Activated naive CD8-positive, alpha-beta T cell (primary cell): ENCODE measurements around the gene CHSY1.

Source experiments
- H3K27ac Mint-ChIP-seq: one replicate; pipeline ENCODE4 v1.8.0; 2021; ENCODE audit warnings: mixed read lengths
- H3K27me3 Mint-ChIP-seq: one replicate; pipeline ENCODE4 v1.8.0; 2021; ENCODE audit warnings: mixed read lengths
- H3K36me3 Mint-ChIP-seq: one replicate; pipeline ENCODE4 v1.8.0; 2021; ENCODE audit warnings: mixed read lengths
- H3K4me1 Mint-ChIP-seq: one replicate; pipeline ENCODE4 v1.8.0; 2021; ENCODE audit warnings: low read depth, mixed read lengths
- H3K4me3 Mint-ChIP-seq: one replicate; pipeline ENCODE4 v1.8.0; 2021; ENCODE audit warnings: mild to moderate bottlenecking, mixed read lengths
- H3K9me3 Mint-ChIP-seq: one replicate; pipeline ENCODE4 v1.8.0; 2021; ENCODE audit warnings: low read depth, mixed read lengths

Gene CHSY1

DNA sequence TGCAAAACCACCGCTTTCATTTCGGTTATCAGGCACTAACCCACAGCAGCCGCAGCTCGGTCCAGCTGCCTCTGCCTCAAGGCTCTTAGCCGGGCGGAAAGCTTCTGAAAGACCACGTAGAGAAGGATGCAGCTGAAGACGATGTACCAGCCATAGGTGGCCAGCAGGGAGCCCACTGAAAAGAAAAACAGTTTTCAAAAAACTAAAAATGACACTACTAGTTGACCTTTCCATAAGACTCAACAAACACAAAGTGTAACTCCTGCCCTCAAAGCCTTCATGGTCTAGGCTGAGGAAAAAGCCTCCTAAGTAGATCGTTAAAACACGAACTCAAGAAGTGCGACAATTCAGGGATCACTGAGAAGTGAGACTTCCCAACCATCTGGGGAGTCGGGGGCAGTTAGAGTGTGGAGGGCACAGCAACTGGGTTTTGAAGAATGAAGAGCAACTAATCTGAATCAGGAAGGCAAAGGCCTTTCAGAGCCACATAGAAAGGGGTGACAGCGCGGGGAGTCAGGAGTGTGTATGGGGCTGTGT is 24.7 kb upstream of the CHSY1 start:
- H3K36me3 Mint-ChIP-seq: peaks cover 8% of the 10 kb centered on the region
- H3K27ac Mint-ChIP-seq: peak overlapping the region; percentile 93
- H3K4me3 Mint-ChIP-seq: peak overlapping the region; percentile 100
- no peaks in the 10 kb centered on the region for H3K27me3 Mint-ChIP-seq
- H3K9me3 Mint-ChIP-seq: no peaks in the 10 kb centered on the region
- H3K4me1 Mint-ChIP-seq: peaks cover 29% of the 10 kb centered on the region

DNA sequence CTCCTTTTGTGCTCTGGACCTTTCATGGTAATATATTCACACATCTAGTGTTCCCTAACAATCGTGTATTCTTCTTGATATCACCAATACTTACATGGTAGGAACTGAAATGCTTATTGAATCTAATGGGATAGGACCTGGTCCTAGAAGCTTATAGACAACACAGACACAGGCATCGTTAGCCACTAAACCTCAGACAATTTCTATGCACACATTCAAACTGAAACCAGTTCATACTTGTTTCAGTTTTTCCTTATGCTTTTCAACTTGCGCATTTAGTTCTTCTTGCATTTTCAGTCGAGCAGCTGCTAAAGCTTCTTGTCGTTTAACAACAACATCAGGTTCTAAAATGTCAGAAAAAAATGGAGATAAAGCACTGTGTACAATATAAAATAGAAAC is 23.2 kb upstream of the CHSY1 start:
- H3K36me3 Mint-ChIP-seq: peaks cover 8% of the 10 kb centered on the region
- peak overlapping the region; percentile 58 for H3K4me3 Mint-ChIP-seq
- H3K27ac Mint-ChIP-seq: peak overlapping the region; percentile 25

GRCh38 chr15:101273534-101273933 is 21.7 kb upstream of the CHSY1 start:
- Mint-ChIP-seq H3K4me1 (peaks cover 26% of the 10 kb centered on the region), H3K27ac (peak overlapping the region; percentile 16), H3K9me3 (no peaks in the 10 kb centered on the region), H3K27me3 (no peaks in the 10 kb centered on the region), H3K36me3 (peaks cover 8% of the 10 kb centered on the region), H3K4me3 (no peak overlapping the region)

More for the DNA sequence above, 23.2 kb upstream of the CHSY1 start:
- Mint-ChIP-seq H3K27me3 (no peaks in the 10 kb centered on the region), H3K9me3 (no peaks in the 10 kb centered on the region), H3K4me1 (peaks cover 29% of the 10 kb centered on the region)

DNA sequence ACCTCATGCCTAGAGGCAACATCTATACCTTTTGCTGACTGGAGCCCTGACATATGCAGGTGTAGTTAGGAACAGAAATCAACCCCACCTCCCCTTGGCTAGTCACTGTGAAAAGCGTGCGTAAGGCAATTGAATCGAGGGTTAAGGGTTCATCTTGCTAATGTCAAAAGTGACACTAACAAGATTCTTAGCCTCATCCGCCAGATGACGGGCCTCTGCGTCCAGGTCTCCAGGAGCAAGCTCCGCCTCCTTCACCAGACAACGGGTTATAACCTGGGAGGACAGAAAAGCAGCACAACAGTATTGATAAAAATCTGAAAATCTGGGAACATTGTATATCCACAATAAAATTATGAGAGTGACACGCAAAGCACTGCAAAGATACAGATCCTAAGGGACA is 20.7 kb upstream of the CHSY1 start:
- Mint-ChIP-seq H3K9me3 (no peaks in the 10 kb centered on the region), H3K27ac (no peak overlapping the region), H3K36me3 (peaks cover 8% of the 10 kb centered on the region), H3K4me1 (peaks cover 20% of the 10 kb centered on the region), H3K27me3 (no peaks in the 10 kb centered on the region), H3K4me3 (no peak overlapping the region)

- no peaks in the 10 kb centered on the region for H3K9me3 Mint-ChIP-seq
- peaks cover 3% of the 10 kb centered on the region for H3K36me3 Mint-ChIP-seq
- no peaks in the 10 kb centered on the region for H3K27me3 Mint-ChIP-seq
- no peaks in the 10 kb centered on the region for H3K4me1 Mint-ChIP-seq
- no peak overlapping the region for H3K4me3 Mint-ChIP-seq
- H3K27ac Mint-ChIP-seq: no peak overlapping the region
Observed at GRCh38 chr15:101269479-101270223, 17.8 kb upstream of the CHSY1 start.

DNA sequence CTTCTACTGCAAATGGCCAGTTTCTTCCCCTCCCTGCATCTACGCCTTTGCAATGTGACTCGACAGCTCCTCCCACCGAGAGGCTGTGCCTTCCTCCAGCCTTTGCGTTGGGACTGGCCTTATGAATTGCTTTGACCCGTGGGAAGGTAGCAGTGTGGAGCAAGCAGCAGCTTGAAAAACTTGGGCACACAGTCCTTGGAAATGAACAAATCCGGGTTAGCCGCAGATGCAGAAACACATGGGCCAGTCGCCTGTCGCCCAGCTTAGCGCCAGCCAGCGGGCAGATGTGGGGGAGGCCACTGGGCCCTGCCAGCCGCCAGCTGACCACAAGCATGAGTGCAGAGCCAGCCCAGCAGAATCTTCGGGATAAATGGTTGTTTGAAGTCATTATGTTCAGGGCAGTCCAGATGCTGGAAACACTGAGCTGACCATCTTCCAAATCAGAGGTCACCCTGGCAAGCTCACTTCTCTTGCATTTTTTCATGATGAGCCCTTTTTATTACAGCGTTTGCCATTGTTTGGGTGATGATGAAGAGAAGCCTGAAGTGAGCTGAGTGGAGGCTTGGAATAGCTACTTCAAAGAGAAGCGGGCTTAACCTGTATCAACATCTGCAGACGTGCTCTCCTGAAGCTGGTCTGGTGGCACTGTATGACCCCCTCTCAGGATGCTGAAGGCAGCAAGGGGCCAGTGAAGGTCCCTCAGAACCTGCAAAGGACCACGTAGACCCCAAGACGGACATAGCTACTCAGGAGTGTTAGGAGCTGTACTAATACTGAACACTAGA is 15.7 kb upstream of the CHSY1 start:
- Mint-ChIP-seq H3K36me3 (no peaks in the 10 kb centered on the region), H3K9me3 (no peaks in the 10 kb centered on the region), H3K27ac (no peak overlapping the region), H3K27me3 (no peaks in the 10 kb centered on the region), H3K4me1 (no peaks in the 10 kb centered on the region), H3K4me3 (no peak overlapping the region)

DNA sequence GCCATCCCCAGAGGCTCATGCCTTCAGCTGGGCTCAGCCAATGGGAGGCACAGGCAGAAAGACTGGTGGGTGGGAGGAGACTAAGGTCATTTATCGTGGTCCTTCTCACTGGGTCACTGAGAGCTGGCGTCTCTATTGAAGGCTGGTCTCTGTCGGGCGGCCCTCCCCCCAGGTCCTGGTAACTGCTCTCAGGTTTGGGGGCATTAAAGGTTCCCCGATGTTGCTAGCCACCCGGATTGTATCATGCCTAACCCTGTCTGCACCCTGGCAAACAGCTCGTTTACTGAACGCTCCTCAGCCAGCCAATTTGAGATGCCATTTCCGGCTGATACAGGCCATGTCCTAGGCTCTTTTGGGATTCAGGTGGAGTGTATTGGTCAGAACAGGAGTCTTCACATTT is 14.9 kb upstream of the CHSY1 start:
- no peak overlapping the region for H3K4me3 Mint-ChIP-seq
- H3K27ac Mint-ChIP-seq: no peak overlapping the region
- no peaks in the 10 kb centered on the region for H3K9me3 Mint-ChIP-seq
- no peaks in the 10 kb centered on the region for H3K27me3 Mint-ChIP-seq
- no peaks in the 10 kb centered on the region for H3K4me1 Mint-ChIP-seq
- H3K36me3 Mint-ChIP-seq: no peaks in the 10 kb centered on the region

DNA sequence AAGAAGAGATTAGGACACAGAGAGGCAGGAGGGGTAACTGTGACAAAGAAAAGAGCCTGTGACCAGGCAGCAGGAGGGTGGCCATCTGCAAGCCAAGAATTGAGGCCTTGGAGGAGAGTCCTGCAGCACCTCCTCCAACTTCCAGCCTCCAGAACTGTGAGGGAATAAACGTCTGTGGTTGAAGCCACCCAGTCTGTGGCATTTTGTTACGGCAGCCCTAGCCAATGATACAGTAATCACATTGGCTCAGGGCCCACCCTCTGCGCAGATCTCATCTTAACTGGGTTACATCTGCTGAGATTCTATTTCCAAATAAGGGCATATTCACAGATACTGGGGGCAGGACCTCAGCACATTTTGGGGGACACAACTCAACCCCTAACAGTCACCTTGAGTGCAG is 14.2 kb upstream of the CHSY1 start:
- no peaks in the 10 kb centered on the region for H3K4me1 Mint-ChIP-seq
- H3K9me3 Mint-ChIP-seq: no peaks in the 10 kb centered on the region
- no peaks in the 10 kb centered on the region for H3K27me3 Mint-ChIP-seq
- H3K4me3 Mint-ChIP-seq: no peak overlapping the region
- H3K36me3 Mint-ChIP-seq: no peaks in the 10 kb centered on the region
- H3K27ac Mint-ChIP-seq: no peak overlapping the region

GRCh38 chr15:101264911-101265641 is 13.2 kb upstream of the CHSY1 start:
- no peak overlapping the region for H3K4me3 Mint-ChIP-seq
- H3K36me3 Mint-ChIP-seq: no peaks in the 10 kb centered on the region
- H3K27me3 Mint-ChIP-seq: peaks cover under 1% of the 10 kb centered on the region
- H3K9me3 Mint-ChIP-seq: no peaks in the 10 kb centered on the region
- H3K27ac Mint-ChIP-seq: no peak overlapping the region
- H3K4me1 Mint-ChIP-seq: no peaks in the 10 kb centered on the region

DNA sequence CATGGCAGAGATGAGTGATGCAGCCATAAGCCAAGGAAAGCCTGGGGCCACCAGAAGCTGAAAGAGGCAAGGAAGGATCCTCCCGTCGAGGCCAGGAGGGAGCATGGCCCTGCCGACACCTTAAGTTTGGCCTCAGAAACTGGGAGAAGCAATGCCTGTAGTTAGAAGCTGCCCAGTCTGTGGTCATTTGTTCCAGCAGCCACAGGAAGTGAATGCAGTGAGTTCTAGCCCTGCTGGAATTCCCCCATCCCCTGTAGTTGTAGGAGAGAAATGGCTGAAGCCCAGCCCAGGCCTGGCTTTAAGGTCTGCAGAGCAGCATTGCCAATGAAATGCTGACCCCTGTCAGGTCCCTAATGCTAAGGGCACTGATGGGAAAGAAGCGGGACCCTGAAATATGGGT is 12.2 kb upstream of the CHSY1 start:
- no peak overlapping the region for H3K4me3 Mint-ChIP-seq
- no peak overlapping the region for H3K27ac Mint-ChIP-seq
- no peaks in the 10 kb centered on the region for H3K4me1 Mint-ChIP-seq
- H3K36me3 Mint-ChIP-seq: no peaks in the 10 kb centered on the region
- no peaks in the 10 kb centered on the region for H3K9me3 Mint-ChIP-seq
- peaks cover 3% of the 10 kb centered on the region for H3K27me3 Mint-ChIP-seq

- H3K36me3 Mint-ChIP-seq: no peaks in the 10 kb centered on the region
- peaks cover 4% of the 10 kb centered on the region for H3K4me1 Mint-ChIP-seq
- H3K27ac Mint-ChIP-seq: no peak overlapping the region
- H3K27me3 Mint-ChIP-seq: peaks cover 3% of the 10 kb centered on the region
- H3K4me3 Mint-ChIP-seq: no peak overlapping the region
- no peaks in the 10 kb centered on the region for H3K9me3 Mint-ChIP-seq
Observed at GRCh38 chr15:101262551-101262950, 10.7 kb upstream of the CHSY1 start.

DNA sequence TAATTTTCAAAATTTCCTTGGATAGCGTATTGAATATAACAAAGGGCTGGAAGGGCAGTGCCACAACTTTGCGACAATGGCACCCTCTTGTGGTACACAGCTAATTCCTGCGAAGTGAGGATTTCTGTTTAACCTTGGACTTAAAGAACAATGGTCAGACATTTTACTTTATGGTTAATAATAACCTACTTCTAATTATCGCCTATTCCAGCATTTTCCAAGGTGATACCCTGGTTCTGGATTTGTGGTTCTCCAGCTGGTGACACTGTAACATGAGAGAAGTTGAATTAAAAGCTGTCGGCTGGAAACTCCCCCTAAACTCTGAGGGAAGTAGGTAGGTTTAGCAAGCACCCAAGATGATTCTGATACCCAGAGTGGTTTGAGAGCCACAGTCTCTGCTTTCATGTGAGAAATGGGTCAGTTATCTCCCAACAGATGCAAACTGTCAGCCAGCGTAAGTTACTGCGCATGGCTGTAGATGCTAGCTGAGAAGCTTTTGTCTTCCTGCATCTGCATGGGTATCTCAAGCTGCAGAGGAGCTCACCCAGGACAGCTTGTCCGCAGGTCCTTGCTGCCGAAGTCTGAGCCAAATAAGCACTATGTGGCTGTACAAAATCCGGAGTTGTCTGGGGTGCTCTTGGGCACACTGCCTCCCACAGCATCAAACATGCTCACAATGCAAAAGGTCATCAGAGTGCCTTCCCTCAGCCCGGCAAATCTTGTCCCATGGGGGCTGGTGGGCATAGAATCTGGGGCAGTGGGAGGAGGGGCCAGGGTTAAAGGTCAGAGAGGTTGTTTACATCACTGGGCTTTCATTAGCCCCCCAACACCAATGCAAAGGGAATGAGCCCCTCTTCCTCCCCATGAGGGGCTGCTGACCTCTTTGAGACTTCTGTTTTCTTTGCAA is 6.6 kb upstream of the CHSY1 start:
- Mint-ChIP-seq H3K36me3 (no peaks in the 10 kb centered on the region), H3K27me3 (peaks cover 3% of the 10 kb centered on the region), H3K4me3 (no peak overlapping the region), H3K9me3 (no peaks in the 10 kb centered on the region), H3K27ac (no peak overlapping the region), H3K4me1 (peaks cover 18% of the 10 kb centered on the region)

- Mint-ChIP-seq H3K4me1 (peaks cover 30% of the 10 kb centered on the region), H3K36me3 (no peaks in the 10 kb centered on the region), H3K27ac (no peak overlapping the region), H3K27me3 (peaks cover 3% of the 10 kb centered on the region), H3K4me3 (no peak overlapping the region), H3K9me3 (no peaks in the 10 kb centered on the region)
Observed at GRCh38 chr15:101256757-101257156, 4.9 kb upstream of the CHSY1 start.

DNA sequence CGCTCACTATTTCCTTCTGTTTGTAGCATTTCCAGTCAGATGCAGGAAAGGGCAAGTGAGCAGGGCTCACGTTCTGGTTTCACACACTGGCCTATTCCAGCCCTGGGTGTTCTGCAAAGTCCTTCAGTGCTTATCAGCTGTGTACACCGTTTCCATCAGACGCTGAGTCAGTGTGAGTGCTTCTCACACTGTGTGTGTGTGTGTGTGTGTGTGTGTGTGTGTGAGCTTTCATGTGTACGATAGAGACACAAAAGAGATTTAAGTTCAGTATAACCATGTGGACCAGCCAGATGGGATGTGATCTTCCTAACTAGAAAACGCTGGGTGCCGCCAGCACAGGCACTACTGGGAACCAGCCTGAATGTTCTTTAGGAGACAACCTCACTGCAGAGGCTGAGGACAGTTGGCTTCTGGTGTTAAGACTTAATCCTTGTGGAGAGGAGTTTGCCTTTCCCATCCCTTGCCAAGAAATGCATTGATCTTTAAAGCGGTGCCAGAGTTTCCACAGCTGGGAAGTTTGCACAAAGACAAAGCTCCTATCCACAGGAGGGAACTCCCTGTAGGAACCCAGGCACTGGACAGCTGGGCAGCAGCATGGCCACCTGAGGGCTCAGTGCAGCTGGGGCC is 3.9 kb upstream of the CHSY1 start:
- H3K9me3 Mint-ChIP-seq: no peaks in the 10 kb centered on the region
- no peaks in the 10 kb centered on the region for H3K36me3 Mint-ChIP-seq
- H3K4me1 Mint-ChIP-seq: peaks cover 30% of the 10 kb centered on the region
- H3K27me3 Mint-ChIP-seq: peaks cover 3% of the 10 kb centered on the region
- H3K4me3 Mint-ChIP-seq: no peak overlapping the region
- H3K27ac Mint-ChIP-seq: peak overlapping the region; percentile 46
